ENCODE measurements around the gene GPR15. TPM values are rescaled to one million over a fixed set of nuclear protein-coding genes. Genes with fewer than 3 reads are reported as not detected.

The GPR15 gene
- total RNA-seq, 3 donors from 2014 or later: 4.5 to 11.5 (median 6.9) TPM

DNA sequence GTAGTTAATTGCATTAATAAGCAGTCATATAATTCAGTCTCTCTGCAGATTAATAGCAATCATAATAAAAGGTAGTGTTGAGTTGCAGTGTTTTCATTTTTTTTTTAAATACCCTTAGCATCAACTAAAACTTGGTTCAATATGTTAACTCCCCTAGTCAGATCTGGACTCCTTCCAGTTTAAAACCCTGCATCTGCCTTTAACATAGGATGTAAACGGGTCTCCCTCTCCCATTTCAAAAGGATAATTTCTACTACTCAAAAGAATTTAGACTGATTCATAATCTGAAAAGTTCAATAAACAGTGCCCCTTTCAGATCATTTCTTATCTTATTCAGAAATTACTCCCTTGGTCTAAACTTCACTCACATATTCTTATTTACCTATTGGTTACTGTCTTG, 50.3 kb downstream of the GPR15 start:
- ATAC-seq (no peak), DNase-seq (no peak)
- TF ChIP-seq, protein P1, sequence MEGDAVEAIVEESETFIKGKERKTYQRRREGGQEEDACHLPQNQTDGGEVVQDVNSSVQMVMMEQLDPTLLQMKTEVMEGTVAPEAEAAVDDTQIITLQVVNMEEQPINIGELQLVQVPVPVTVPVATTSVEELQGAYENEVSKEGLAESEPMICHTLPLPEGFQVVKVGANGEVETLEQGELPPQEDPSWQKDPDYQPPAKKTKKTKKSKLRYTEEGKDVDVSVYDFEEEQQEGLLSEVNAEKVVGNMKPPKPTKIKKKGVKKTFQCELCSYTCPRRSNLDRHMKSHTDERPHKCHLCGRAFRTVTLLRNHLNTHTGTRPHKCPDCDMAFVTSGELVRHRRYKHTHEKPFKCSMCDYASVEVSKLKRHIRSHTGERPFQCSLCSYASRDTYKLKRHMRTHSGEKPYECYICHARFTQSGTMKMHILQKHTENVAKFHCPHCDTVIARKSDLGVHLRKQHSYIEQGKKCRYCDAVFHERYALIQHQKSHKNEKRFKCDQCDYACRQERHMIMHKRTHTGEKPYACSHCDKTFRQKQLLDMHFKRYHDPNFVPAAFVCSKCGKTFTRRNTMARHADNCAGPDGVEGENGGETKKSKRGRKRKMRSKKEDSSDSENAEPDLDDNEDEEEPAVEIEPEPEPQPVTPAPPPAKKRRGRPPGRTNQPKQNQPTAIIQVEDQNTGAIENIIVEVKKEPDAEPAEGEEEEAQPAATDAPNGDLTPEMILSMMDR (IDR thresholded peaks at IDR 0.05): no peak
- Histone ChIP-seq H3K9me3 (no peaks in the 10 kb centered on the region), H3K4me3 (no peak overlapping the region), H3K36me3 (ENCODE audit: low read depth) (no peaks in the 10 kb centered on the region), H3K4me1 (ENCODE audit: low read depth) (no peaks in the 10 kb centered on the region)
- intact Hi-C loops (cut with DNase I, micrococcal nuclease): no loop called here

GRCh38 chr3:98583766-98584165, 52.0 kb downstream of the GPR15 start:
- H3K4me1 ChIP-seq (ENCODE audit: low read depth): no peaks in the 10 kb centered on the region
- H3K9me3 ChIP-seq: no peaks in the 10 kb centered on the region
- no peaks in the 10 kb centered on the region for H3K36me3 ChIP-seq (ENCODE audit: low read depth)
- intact Hi-C loops (cut with DNase I, micrococcal nuclease): no loop called here
- ATAC-seq: no peak
- H3K4me3 ChIP-seq: no peak overlapping the region
- DNase-seq: no peak
- TF ChIP-seq, protein P1 (IDR thresholded peaks at IDR 0.05): no peak

Other genes starting within 250 kb of the GPR15 start
- gene OR5H2, start 249.5 kb upstream of the GPR15 start, total RNA-seq: not detected
- not detected for gene OR5K4, start 178.1 kb upstream of the GPR15 start, total RNA-seq
- not detected for gene OR5K3, start 141.3 kb upstream of the GPR15 start, total RNA-seq
- gene OR5K1, start 68.8 kb upstream of the GPR15 start, total RNA-seq: not detected
- not detected for gene OR5K2, start 34.3 kb upstream of the GPR15 start, total RNA-seq
- gene CLDND1, start 9.1 kb upstream of the GPR15 start, total RNA-seq: 100 to 1,000 TPM in 1 of 3 donors, 10 to 100 TPM in 2; 64.6 to 150 (median 70.4) TPM
- gene CPOX, start 61.6 kb downstream of the GPR15 start, total RNA-seq: 10 to 100 TPM; 16.2 to 17.9 (median 17.6) TPM
- gene ST3GAL6, start 231.4 kb downstream of the GPR15 start, total RNA-seq: 10 to 100 TPM in 1 of 3 donors, 1 to 10 TPM in 2; 1.4 to 10.9 (median 2.3) TPM

Data from mucosa of descending colon (tissue), 3 donors.